NCI-H1694 treated with DMSO at 0.1 percent for 48 hours (cell line): ENCODE measurements around the gene PHF20.
"Not testable (repeated sequence)": the region's sequence is repeated elsewhere in the genome, so short reads cannot be mapped to it uniquely, and the experiment has no call there.

ENCODE experiments used
- DNase-seq: peaks from one replicate; lab custom pipeline; 2025; lab: John Stamatoyannopoulos, UW

PHF20 gene

DNA sequence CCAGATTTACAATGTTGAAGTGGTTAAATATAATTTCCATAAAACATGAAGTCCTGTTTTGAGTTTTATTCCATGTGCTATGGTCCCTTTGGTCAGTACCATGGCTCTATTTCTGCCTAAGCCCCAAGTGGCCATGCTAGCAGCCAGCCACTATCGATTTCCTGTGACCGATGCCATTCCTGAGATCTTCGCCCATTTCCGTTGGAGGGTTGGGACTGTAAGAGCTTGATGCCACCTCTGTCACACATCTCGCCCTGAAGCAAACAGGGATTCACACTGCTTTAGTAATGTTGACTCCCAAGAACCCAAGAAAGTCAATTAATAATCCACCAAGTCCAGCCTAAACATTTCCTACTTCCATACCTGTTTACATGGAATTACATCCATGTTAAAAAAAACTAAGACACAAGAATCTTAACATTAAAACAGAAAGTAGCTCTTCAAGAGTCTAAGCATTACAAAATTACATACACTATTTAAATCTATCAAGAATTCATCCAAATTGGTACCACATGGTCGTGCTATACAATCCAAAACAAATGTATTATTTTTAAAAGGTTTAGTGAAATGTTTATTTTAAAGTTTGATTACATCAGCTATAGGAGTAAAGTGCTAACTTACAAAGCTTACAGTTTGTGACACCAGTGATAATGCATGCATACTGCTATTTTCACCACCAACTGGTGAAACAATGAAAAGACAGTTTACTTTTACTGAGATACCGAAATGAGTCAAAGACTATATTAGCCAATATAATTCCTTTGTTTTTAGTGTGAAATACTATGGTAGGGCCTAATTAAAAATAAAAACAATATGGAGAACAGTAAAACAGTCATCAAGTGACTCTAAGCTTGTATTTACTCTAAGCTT is 32.3 kb upstream of the PHF20 start:
- DNase-seq: no peak

DNA sequence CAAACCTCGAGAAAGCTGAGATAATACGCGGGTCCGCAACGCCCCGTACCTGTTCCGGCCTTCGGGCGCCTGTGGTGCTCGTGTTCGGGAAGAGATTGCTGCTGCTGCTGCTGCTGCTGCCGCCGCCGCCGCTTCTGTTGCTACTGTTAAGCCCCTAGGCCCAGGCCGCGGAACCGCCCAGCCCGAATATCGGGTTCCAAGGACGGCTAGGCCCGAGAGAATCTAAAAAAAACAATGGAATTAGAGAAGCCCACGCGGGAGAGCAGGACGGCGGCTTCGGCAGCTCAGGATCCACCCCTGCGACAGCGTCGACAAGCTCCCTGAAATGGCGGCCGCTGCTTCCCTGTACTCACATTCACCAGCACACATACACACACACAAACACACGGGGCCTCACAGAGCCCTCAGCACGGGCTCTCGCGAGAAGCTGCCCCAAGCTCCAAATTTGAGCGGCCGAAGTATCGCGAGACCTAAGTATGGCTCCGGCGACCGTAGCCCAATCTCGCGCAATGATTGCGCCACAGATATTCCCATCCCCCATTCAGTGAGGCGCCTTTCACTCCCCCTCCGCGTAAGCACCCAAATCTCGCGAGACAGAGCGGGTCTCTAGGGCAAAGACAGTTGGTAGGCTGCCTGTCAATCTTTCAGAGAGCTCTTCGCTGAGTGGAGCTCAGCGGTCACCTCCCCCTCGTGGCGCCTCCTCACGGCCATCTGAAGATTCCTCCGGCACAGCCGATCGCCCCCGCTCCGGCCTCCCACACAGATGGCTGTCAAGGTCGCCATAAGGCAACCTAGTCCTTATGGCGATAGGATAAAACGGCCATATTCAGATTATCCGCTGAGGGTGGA is 29.7 kb upstream of the PHF20 start, which contains the start of gene RBM39:
RBM39 (minus strand) TSS at position 369 of the 849 bp plus-strand sequence. CDS start 1,386 bp downstream, outside the sequence.
- DNase-seq: peak; percentile 99

DNA sequence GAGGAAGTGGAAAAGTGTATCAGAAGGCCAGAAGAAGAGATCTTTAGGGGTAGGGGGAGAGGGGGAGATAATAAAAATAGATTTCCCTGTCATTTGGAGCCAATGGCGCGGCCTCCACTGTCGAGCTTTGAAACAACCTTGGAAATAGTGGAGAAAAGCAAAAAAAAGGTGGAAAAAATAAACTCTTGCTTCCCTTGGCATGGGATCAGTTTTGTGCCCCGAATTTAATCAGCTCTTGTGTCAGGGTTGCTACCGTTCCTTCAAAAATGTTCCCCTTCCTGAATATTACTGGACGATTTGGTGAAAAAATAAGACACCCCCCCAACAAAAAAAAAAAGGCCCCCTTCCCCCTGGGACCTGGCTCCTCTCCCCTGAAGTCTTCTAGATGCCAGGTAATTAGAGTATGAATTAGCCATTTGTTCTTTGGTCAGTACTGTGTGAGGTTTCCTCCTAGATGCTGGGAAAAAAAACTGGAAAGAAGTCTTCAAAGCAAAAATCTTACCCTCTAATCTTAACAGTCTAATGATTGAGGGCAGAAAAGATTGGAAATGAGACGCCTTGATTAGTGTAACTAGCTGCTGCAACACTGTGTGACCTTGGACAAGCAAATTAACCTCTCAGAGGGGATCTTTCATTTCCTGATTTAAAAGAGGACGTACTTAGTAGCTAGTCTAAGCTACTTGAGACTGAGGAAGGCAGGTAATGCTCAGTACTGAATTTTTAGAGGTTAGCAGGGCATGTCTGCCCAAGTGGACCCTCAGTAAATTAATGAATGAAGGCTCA is 28.9 kb upstream of the PHF20 start:
- no peak for DNase-seq

DNA sequence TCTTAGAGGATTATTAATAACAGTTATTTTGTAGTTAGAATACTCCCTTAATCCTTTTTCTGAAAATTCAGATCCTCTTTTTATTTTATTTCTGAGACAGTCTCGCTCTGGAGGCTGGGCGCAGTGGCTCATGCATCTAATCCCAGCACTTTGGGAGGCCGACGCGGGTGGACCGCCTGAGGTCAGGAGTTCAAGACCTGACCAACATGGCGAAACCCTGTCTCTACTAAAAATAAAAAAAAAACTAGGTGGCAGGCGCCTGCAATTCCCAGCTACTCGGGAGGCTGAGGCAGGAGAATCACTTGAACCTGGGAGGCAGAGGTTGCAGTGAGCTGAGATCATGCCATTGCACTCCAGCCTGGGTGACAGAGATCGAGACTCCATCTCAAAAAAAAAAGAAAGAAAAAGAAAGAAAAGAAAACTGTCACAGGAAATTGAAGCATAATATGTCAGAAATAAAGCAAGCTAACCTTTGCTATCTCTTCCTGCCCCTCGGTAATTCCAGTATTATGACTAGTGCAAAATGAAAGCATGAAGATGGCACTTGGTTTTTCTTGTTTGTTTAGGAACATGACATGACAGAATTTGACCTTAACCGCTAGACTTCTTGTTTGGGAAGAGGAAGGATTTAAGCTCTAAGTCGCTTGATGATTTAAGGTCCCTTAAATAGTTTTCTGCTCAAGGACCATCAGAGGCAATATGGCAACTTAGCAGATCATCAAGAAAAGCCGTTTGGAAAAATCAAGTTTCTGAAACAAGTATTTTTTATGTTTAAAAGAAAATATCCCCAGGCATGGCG is 27.9 kb upstream of the PHF20 start:
- DNase-seq: no peak

DNA sequence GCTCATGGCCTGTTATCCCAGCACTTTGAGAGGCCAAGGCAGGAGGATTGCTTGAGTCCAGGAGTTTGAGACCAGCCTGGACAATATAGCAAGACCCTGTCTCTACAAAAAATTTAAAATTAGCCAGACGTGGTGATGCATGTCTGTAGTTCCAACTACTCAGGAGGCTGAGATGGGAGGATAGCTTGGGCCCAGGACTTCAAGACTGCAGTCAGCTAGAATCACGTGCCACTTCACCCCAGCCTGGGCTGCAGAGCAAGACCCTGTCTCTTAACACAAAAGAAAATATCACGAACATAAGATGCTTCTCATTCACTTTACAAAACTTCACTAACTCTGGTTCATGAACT is 27.3 kb upstream of the PHF20 start:
- not testable (repeated sequence) for DNase-seq

DNA sequence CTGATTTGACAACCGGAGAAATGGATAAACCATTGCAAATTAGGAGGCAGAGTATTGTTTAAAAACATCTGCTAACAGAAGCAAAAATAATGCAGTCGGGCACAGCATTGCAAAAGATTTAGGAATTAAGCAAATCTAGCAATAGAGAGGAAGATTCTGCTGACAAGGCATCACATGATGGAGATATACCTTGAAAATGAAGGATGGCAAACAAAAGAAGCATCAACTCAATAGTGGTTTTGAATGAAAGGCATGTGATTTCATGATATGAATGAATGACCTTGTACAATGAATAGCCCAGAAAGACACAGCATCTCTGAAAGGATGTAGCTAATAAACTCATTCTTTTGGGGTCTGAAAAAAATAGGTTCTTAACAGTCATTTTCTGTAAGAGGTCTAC is 21.2 kb upstream of the PHF20 start:
- DNase-seq: no peak

DNA sequence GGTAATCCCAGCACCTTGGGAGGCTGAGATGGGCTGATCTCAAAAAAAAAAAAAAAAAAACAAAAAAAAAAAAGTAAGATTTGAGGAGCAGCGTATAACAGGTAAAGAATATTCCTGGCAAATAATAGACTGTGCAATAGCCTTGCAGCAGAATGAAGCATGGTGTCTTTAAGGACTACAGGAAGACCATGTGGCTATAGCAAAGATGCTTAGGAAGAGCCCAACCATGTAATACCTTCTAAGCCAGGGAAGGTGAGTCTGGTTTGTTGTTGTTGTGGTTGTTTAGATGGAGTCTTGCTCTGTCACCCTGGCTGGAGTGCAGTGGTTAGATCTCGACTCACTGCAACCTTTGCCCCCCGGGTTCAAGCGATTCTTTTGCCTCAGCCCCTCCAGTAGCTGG is 15.4 kb upstream of the PHF20 start:
- DNase-seq: no peak

DNA sequence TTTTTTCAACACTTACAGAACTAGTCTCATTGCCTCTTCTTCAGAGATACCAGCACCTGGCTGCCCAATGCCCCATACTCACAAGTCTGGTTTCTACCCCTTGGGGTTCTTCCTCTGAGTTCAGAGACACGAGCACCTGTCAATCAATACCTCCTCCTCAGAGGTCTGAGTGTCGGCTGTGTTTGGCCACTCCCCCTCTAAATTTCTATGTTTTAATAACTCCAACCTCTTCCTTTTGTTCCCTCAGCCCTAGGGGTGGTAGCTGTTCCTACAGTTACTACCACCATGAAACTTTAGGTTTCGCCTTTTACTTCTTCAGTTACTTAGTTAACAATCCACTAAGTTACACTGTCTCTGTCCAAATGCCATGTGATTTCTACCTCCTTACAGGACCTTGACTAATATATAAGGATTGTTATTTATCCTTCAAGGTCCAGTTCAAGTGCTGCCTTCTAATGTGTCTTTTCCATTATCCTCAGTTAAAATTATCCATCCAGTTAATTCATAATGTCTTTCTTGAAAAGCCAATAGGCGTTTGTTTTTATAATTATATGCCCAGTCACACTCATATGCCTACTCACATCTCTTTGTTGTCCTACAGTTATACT is 14.6 kb upstream of the PHF20 start:
- DNase-seq: no peak

DNA sequence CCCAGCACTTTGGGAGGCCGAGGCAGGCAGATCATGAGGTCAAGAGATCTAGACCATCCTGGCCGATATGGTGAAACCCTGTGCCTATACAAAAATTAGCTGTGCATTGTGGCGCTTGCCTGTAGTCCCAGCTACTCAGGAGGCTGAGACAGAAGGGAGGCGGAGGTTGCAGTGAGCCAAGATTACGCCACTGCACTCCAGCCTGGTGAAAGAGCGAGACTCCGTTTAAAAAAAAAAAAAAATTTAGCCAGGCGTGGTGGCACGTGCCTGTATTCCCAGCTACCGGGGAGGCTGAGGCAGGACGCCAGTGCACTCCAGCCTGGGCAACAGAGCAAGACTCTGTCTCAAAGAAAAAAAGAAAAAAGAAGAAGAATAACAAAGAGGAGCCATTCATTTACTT is 10.3 kb upstream of the PHF20 start:
- DNase-seq: not testable (repeated sequence)

DNA sequence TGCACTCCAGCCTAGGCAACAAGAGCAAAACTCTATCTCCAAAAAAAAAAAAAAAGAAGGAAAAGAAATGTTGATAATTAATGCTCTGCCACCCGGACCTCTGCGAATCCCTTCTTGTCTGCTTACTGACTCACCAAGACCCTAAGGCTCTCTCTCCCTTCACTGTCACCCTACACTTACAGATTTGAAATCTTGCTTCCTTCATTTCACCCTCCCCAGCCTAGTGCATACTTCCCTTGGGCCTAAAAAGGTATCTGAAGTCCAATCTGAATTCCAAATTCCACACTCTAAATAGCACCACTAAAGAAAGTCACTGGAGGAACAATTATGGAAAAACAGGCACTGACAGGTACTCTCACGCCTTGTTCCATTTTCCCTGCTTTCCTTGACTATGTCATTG is 9.4 kb upstream of the PHF20 start:
- no peak for DNase-seq

DNA sequence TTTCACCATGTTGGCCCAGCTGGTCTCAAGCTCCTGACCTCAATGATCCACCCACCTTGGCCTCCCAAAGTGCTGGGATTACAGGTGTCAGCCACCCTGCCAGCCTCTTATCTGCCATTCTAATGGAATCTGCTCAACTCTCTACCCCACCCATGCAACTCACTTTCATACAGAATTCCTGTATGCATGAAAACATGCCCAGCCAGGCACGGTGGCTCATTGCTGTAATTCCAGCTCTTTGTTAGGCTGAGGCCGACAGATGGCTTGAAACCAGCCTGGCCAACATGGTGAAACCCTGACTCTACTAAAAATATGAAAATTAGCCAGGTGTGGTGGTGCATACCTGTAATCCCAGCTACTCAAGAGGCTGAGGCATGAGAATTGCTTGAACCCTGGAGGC is 6.9 kb upstream of the PHF20 start:
- not testable (repeated sequence) for DNase-seq

DNA sequence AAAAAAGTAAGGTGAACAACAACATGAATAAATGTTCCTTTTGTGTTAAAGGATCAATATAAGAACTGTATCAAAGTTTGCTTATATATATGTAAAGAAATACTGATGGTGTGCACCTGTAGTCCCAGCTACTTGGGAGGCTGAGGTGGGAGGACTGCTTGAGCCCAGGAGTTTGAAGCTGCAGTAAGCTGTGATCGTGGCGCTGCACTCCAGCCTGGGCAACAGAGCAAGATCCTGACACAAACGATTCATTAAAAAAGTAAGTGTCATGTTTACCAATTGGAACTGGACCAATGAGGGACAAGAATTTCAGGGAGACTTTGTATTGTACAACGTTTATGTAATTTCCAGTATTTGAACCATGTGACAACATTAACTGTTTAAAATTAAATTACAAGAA is 5.0 kb upstream of the PHF20 start:
- no peak for DNase-seq

DNA sequence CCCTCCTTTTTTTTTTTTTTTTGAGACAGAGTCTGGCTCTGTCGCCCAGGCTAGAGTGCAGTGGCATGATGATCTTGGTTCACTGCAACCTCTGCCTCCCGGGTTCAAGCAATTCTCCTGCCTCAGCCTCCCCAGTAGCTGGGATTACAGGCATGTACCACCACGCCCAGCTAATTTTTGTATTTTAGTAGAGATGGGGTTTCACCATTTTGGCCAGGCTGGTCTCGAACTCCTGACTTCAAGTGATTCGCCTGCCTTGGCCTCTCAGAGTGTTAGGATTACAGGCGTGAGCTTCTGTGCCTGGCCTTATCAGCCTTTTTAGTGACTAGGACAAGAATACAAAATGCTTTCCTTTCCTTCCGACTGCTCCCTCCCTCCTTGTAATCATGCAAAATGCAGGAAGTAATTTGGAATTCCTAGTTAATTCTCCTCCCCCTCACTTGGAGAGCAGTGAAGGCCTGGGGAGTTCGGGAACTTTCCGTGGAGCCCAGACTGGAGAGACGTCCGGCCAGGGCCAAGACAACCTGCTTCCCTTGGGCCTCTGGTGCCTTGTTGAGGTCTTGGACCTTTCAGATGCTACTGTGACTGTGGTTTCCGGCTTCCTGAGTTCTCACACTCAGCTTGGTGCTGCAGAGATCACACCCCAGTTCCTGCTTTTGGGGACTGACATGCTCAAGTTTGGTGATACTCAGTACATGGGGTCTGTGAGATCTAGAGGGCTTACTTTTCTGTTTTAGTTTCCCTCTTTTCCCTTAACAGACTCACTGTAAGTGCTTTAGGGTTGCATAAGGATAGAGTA is 3.9 kb upstream of the PHF20 start:
- DNase-seq: no peak

DNA sequence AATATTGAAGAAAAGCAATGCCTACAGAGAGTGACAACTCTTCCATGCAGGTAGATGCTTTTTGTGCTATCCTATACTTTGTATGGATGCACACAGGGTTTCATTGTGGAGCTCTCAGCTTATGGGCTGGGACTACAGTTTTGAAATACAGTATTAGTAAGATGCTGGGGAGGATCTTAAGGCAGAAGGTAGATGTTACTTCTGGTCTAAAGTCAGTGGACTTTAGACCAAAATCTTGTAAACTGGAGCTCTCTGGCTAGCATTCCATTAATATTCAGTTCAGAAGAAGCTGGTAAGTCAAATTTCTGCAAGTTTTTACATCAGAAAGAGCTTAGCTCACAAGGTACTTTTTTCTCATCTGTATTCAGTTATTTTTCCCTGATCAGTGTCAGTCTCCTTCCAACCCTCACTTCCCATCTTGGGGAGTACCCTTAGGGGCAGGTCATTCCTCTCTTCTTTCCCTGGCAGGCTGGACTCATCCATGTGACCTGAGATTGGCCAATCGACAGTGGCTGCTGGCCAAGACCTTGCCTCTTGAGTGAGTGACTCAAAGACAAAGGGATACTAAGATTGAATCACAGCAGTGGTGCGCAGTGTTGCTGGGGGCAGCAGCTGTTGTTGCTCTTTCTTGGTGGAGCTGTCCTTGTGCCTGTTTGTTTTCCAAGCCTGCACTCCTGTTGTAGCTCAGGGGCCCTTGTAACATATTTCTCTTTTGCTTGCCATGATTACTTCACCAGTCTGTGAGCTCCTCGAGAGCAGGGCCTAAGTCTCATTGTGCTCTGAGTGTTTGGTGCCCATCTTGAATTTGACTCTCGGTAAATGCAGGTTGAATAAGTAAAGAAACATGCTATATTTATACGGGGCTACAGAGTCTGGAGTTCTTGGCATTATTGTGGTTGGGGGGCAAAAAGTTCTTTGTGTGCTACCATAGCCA is 2.8 kb upstream of the PHF20 start:
- DNase-seq: no peak

DNA sequence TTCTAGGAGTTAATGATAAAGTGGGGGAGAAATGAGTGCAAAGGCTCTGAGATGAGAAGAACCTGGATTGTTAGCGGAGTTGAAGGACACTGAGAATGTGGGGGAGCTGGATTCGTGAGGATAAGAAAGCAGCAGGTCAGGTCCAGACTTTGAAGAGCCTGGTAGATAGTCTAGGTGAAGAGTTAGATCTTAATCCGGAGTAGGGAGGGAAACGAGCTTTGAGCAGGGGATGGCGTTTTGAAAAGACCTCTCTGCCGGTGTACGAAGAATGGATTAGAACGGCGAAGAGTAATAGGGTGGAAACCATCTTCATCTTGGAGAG is 487 bp upstream of the PHF20 start:
- no peak for DNase-seq

DNA sequence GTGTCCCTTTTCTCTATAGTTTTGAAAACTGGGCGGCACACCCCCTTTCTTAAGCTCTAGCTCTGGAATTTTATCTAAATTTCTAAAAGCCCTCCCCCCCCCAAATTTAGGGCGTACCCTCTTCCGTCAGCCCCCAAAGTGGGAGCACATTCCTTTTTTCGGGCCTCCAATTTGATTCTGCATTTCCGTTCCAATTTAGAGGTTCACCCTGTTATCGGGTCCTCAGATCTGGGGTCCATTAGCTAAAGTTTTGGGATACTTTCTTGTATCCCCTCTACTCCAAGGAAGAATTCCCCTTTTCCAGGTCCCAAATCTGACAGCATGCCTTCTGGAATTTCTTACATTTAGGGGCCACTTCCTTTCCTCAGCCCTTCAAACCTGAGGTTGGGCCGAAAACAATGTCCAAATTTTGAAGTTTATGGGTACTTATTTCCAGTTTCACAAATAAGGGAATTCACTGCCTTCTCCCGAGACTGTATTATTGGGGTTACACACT is 796 bp downstream of the PHF20 start:
- no peak for DNase-seq

DNA sequence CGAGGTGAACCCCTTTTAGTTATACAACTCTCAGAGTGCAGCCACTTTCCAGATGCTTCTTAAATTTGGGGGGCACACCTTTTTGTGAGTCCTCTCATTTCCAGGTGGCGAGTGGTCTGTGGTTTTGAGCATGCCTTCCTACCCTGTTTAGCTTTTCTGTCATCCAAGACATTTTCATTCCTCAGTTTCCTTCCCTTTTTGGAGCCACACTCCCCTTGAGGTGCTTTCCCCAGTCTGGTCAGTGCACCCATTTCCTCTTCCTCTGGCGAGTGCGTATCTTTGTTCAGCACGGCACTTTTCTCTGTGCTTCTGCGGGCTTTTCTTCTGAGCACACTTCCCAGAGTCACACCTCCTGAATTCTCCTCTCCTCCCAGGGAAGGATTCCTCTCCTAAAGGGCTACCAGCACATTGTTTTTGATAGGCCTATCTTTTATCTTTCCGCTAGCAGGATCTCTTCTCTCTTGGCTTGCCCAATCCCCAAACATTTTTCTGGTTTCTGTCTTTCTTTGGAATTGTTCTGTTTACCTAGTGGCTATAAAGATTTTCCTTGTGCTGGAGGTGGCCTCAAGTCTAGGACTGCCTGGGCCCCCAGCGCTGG is 1.4 kb downstream of the PHF20 start:
- no peak for DNase-seq

DNA sequence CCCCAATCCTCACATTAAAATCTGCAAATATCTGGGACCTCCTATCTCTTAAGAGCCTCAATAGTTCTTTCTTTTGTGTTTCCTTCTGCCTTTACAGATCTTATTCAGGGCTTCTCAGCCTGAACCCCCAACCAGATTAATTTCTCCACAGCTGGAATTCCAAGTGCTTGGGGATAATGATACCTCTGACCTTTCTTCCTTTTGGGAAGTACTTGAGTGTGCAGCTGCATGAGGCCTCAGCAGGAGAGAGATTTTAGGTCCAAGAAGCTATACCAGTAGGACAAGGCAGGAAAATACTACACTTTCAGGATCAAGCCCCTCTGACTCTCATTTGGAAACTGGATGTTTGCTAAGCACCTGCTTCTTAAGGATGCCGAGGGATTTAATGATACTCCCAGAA is 2.6 kb downstream of the PHF20 start:
- DNase-seq: no peak
